Epithelial cell of esophagus (primary cell): Measurements from ENCODE around the gene KRTAP10-3.
A peak's percentile ranks its signal among the peaks of the same experiment; 100 is the strongest.
"Not testable (repeated sequence)": the region's sequence is repeated elsewhere in the genome, so short reads cannot be mapped to it uniquely, and the experiment has no call there.

Experiments used
- DNase-seq: peaks from one replicate; pipeline ENCODE4 v3.0.0; 2010; ENCODE audit warnings: low read depth
- H3K4me3 ChIP-seq: 2 replicates; pipeline ENCODE4 v1.5.1; 2011; ENCODE audit warnings: mild to moderate bottlenecking, low read length, control low read depth
- TF ChIP-seq, protein P1 (sequence below): IDR thresholded peaks from 2 replicates; pipeline ENCODE4 v1.5.1; 2011; ENCODE audit warnings: low read depth, mild to moderate bottlenecking, low read length, control low read depth, inconsistent platforms; ENCODE audit not compliant: insufficient read depth; ENCODE audit errors: missing control alignments

The KRTAP10-3 gene

GRCh38 chr21:44552681-44553080 is 5.9 kb downstream of the KRTAP10-3 start:
- TF ChIP-seq, protein P1, sequence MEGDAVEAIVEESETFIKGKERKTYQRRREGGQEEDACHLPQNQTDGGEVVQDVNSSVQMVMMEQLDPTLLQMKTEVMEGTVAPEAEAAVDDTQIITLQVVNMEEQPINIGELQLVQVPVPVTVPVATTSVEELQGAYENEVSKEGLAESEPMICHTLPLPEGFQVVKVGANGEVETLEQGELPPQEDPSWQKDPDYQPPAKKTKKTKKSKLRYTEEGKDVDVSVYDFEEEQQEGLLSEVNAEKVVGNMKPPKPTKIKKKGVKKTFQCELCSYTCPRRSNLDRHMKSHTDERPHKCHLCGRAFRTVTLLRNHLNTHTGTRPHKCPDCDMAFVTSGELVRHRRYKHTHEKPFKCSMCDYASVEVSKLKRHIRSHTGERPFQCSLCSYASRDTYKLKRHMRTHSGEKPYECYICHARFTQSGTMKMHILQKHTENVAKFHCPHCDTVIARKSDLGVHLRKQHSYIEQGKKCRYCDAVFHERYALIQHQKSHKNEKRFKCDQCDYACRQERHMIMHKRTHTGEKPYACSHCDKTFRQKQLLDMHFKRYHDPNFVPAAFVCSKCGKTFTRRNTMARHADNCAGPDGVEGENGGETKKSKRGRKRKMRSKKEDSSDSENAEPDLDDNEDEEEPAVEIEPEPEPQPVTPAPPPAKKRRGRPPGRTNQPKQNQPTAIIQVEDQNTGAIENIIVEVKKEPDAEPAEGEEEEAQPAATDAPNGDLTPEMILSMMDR: no peak
- H3K4me3 ChIP-seq: no peak overlapping the region
- no peak for DNase-seq

GRCh38 chr21:44552136-44552535 is 6.5 kb downstream of the KRTAP10-3 start:
- no peak for DNase-seq
- TF ChIP-seq, protein P1: no peak
- no peak overlapping the region for H3K4me3 ChIP-seq

DNA sequence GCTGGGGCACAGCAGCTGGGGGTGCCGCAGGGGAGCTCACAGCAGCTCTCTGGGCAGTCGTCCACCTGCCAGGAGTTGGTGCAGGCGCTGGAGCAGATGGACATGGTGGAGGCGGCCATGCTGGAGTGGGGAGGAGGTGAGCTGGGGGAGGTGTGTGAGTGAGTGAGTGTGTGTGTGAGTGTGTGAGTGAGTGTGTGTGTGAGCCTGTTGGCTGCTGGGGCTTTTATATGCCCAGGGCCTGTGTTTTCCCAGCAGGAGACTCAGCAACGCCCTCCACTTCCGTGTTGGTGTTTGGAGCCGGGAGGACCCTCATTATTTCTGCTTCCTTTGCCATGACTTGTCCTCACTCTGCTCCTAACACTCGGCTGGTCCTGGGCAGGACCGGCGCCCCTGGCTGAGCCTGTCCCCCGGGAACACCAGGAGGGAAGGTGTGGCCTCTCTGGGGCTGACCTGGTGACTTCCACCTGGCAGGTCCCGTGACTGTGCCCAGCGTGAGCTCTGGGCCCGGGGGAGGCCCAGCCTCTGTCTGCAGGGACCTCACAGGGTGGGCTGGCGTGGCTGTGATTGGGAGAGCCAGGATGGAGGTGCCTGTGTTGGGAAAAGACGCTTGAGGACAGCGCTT is 7.1 kb downstream of the KRTAP10-3 start, which contains the start of gene KRTAP10-2:
TSS of gene KRTAP10-2 (minus strand) at position 166 of the 622 bp plus-strand sequence. CDS start at position 119, 47 bp downstream.
- H3K4me3 ChIP-seq: no peak within 1 kb of the TSS
- no peak for DNase-seq
- TF ChIP-seq, protein P1: no peak

DNA sequence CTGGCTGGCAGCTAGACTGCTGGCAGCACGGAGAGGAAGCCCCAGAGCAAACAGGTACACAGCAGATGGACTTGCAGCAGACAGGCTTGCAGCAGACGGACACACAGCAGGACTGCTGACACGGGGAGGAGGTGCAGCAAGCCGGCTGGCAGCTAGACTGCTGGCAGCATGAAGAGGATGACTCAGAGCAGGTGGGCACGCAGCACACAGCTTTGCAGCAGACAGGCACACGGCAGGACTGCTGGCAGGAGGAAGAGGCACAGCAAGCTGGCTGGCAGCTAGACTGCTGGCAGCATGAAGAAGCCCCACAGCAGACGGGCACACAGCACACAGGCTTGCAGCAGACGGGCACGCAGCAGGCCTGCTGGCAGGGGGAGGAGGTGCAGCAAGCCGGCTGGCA is 7.8 kb downstream of the KRTAP10-3 start:
- H3K4me3 ChIP-seq: no peak overlapping the region
- TF ChIP-seq, protein P1: no peak
- DNase-seq: no peak

DNA sequence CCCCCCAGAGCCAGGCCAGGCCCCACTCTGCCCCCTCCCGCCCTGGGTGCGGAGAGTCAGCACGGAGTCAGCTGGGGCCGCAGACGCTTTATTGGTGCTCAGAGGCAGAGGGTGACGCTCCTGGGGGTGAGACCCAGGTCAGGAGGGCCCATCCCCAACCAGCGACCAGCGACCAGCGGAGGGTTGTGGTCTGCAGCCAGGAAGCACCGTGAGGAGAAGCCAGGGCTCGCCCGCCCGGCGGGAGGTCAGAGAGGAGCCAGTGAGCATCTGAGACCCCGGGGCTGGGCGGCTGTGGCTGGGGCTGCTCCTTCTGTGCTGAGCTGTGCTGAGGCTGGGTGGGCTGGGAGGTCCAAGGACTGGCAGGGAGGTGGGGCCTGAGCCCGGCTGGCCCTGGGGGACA is 8.3 kb downstream of the KRTAP10-3 start:
- H3K4me3 ChIP-seq, DNase-seq: not testable (repeated sequence)

DNA sequence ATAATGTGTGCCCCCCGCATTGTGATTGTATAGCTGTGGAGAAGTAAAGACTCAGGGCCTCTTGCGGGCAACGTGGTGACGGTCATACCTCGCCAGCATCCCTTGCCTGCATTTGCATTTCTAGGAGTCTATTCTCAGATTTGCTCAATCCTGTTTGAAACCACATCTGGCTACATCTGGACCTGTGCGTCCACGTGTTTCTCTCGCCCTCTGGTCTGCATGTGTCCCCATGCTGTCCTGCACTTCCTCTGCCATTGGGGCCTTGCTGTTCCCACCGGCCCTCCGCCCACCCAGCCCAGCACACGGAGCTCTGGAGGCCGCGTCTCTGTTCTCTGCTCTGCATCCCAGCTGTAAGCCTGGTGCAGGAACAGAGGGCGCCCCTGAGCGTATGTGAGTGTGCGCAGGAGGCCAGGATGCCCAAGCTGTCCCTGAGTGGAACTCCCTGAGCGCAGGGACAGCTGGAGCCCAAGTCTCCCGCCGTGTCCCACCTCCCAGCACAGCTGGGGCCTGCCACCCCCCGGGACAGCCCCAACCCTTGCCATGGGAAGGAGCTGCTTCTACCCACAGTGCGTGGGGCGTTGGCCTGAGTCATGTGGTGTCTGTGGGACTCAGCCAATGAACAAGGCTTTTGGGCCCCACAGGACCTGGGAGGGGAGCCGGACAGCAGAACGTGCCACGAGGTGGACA is 8.9 kb downstream of the KRTAP10-3 start:
- TF ChIP-seq, protein P1: no peak
- no peak for DNase-seq
- H3K4me3 ChIP-seq: no peak overlapping the region

DNA sequence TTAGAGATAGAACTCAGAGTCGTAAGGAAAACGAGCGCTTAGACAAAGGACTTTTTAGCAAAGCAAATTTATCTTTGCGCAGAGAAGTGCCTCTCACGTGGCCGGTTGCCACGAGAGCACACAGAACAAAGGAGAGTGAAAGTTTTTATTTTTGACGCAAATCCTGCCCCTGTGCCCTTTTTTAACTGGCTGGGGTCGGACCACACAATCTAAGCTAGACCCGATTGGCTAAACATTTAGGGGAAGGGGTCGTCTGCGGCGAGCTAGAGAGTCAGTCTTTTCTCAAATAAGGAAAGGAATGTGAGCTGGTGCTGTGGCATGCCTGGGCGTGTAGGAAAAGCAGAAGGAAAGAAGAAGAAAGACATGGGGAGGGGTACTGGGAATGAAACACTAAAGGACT is 9.7 kb downstream of the KRTAP10-3 start:
- DNase-seq: peak; percentile 5
- H3K4me3 ChIP-seq: peak overlapping the region; percentile 18
- TF ChIP-seq, protein P1: no peak
